Measurements from ENCODE around the gene RHOG. TPM values are rescaled to one million over a fixed set of nuclear protein-coding genes. Genes with fewer than 3 reads are reported as not detected.

The RHOG gene
- total and polyA plus RNA-seq, 9 of the 15 experiments (the other 6 are each of a cell fraction or from before 2014, with no cell fraction given): 22.6 to 162 (median 80.3) TPM

- Histone ChIP-seq H3K79me2 (ENCODE audit: control insufficient read depth, insufficient read depth, low read length) (peaks cover 45% of the 10 kb centered on the region), H3K27me3 (ENCODE audit: control insufficient read depth in 2 of 2, insufficient read depth in 2 of 2, low read length in 2 of 2) (no peaks in the 10 kb centered on the region), H3K36me3 (ENCODE audit: control insufficient read depth, insufficient read depth, low read length) (peaks cover 22% of the 10 kb centered on the region), H3K9me1 (ENCODE audit: control insufficient read depth, insufficient read depth, low read length) (no peaks in the 10 kb centered on the region), H3K27ac (ENCODE audit: extremely low read depth, low read depth, low read length) (peak overlapping the region; percentile 86), H2AFZ (ENCODE audit: low read depth, low read length) (peak overlapping the region; percentile 96), H4K20me1 (replicated peaks; ENCODE audit: control insufficient read depth, insufficient read depth, low read length) (peaks cover 4% of the 10 kb centered on the region; the same call in 1 of the 2 replicates), H3K4me2 (ENCODE audit: insufficient read depth, low read length) (peak overlapping the region; percentile 67), H3K4me3 (peak overlapping the region; percentile 89), H3K9ac (ENCODE audit: insufficient read depth in 1 of 2, low read depth in 2 of 2, low read length in 2 of 2) (peak overlapping the region; percentile 67 to 82), H3K4me1 (replicated peaks in 1 of 2; ENCODE audit: control insufficient read depth in 2 of 2, insufficient read depth in 2 of 2, low read length in 2 of 2) (peaks cover 22 to 46% of the 10 kb centered on the region in 2 experiments), H3K9me3 (replicated peaks; ENCODE audit: control insufficient read depth, insufficient read depth, low read depth, low read length) (no peaks in the 10 kb centered on the region)
- FAIRE-seq (peak; percentile 85), DNase-seq (ENCODE audit: extremely low read depth in 1 of 4, low spot score in 3 of 4) (peak; percentile 79 to 94 (median 80)), ATAC-seq (peak; percentile 67)
- ChIA-PET POLR2A (interaction anchor here (0.7 to 2.7 kb wide), 11 partner anchors 10 to 231 kb away, joined by 3 to 9 read pairs (median 3); partner anchors contain the start of genes NUP98 and STIM1), CTCF (ENCODE audit: low intra/inter-chr PET ratio) (interaction anchor here (1.3 kb wide), 1 partner anchor 17 kb away, joined by 5 read pairs; no protein-coding TSS in a partner anchor)
- in situ Hi-C loops (cut with MboI) (no loop called here), intact Hi-C loops (cut with micrococcal nuclease) (loop anchor here (1.0 kb wide), 1 partner anchor 17 kb away; no protein-coding TSS in a partner anchor)
- WGBS (ENCODE audit: insufficient coverage, low coverage, missing lambda C conversion rate): 31% methylated on average over 27 of the region's 44 CpGs
- TSS peak; percentile 47 for BruUV-seq (replicated peaks)
- TF ChIP-seq ESRRA (IDR thresholded peaks at IDR 0.05; ENCODE audit: borderline replicate concordance, low read depth): peak; percentile 50; the same call in 1 of the 2 replicates
- peak; percentile 67 for TF ChIP-seq ZNF589 (CRISPR knock-in tag; IDR thresholded peaks at IDR 0.05; ENCODE audit: low read depth)
- TF ChIP-seq ILK (tag; IDR thresholded peaks at IDR 0.05; ENCODE audit: borderline replicate concordance, low read depth): no peak
- peak in 1 of 2 experiments; percentile 65; a peak in 1 of 4 replicates for TF ChIP-seq ZNF639 (CRISPR knock-in tag; conservative IDR thresholded peaks at IDR 0.05 in 1 of 2, IDR thresholded peaks at IDR 0.05 in 1 of 2)
- peak; percentile 52; the same call in 1 of the 2 replicates for TF ChIP-seq MBD2 (IDR thresholded peaks at IDR 0.05; ENCODE audit: borderline replicate concordance, low read depth)
- 0 out of 2 replicates have a peak, but pooled peaks have one; percentile 38 for TF ChIP-seq NFRKB (IDR thresholded peaks at IDR 0.05; ENCODE audit: low read depth)
- no peak for TF ChIP-seq BCOR (IDR thresholded peaks at IDR 0.05)
- TF ChIP-seq ZNF384 (IDR thresholded peaks at IDR 0.05; ENCODE audit: low read depth, low read length): no peak; the same call in 1 of the 2 replicates
- TF ChIP-seq PHF8 (IDR thresholded peaks at IDR 0.05; ENCODE audit: borderline replicate concordance, low read length): peak; percentile 16; the same call in 1 of the 2 replicates
- peak; percentile 51; the same call in 1 of the 2 replicates for TF ChIP-seq THAP12 (CRISPR knock-in tag; IDR thresholded peaks at IDR 0.05)
Observed at GRCh38 chr11:3841426-3842350, 929 bp upstream of the RHOG start.

Data from K562 (cell line).